GM18511 (cell line): ENCODE measurements around the gene RNF151.

Source experiments
- ATAC-seq: cut with Tn5 transposase; IDR thresholded peaks from one replicate; pipeline ENCODE4 v1.9.1; 2021; ENCODE audit warnings: mild to moderate bottlenecking, moderate library complexity; ENCODE audit not compliant: unreplicated experiment

The RNF151 gene

GRCh38 chr16:1990351-1991134, 23.9 kb downstream of the RNF151 start:
- peak; percentile 10 for ATAC-seq

- peak; percentile 49 for ATAC-seq
Observed at GRCh38 chr16:1991135-1991551, 24.5 kb downstream of the RNF151 start.

GRCh38 chr16:1991588-1991947, 24.9 kb downstream of the RNF151 start:
- no peak for ATAC-seq

GRCh38 chr16:1991948-1992703, 25.5 kb downstream of the RNF151 start:
- ATAC-seq, result peak; percentile 47

- ATAC-seq, result no peak
Observed at GRCh38 chr16:1992704-1993317, 26.2 kb downstream of the RNF151 start.

GRCh38 chr16:1993731-1994131, 27.1 kb downstream of the RNF151 start:
- no peak for ATAC-seq

- ATAC-seq, result no peak
Observed at GRCh38 chr16:1997494-1998359, 31.1 kb downstream of the RNF151 start.

- no peak for ATAC-seq
Observed at GRCh38 chr16:1998360-1998835, 31.7 kb downstream of the RNF151 start.

GRCh38 chr16:1998852-1999801, 32.5 kb downstream of the RNF151 start:
- no peak for ATAC-seq

GRCh38 chr16:1999866-2000514, 33.3 kb downstream of the RNF151 start:
- no peak for ATAC-seq

- no peak for ATAC-seq
Observed at GRCh38 chr16:2001035-2001434, 34.4 kb downstream of the RNF151 start.

GRCh38 chr16:2001456-2002355, 35.0 kb downstream of the RNF151 start:
- ATAC-seq, result no peak

- ATAC-seq, result no peak
Observed at GRCh38 chr16:2002406-2003230, 36.0 kb downstream of the RNF151 start.

- no peak for ATAC-seq
Observed at GRCh38 chr16:2003231-2003826, 36.7 kb downstream of the RNF151 start.

GRCh38 chr16:2003827-2004641, 37.4 kb downstream of the RNF151 start:
- ATAC-seq, result no peak
